Esophagus muscularis mucosa (tissue), 4 donors: Measurements from ENCODE around the gene SPEF2. TPM values are rescaled to one million over a fixed set of nuclear protein-coding genes. Genes with fewer than 3 reads are reported as not detected.

Experiments used
- DNase-seq: peaks from one replicate; pipeline ENCODE4 v3.0.0-alpha.2; 2017; ENCODE audit errors: extremely low spot score
- H3K27ac ChIP-seq, 4 donors: fragments of 200-600 bp; sonication (generic); replicated peaks in 1 of 4; 1 replicate in 3 of 4; 2 replicates in 1 of 4; pipeline ENCODE4 v1.5.1; 2016 to 2019; ENCODE audit warnings: mild to moderate bottlenecking in 1 of 4
- H3K27me3 ChIP-seq, 4 donors: fragments of 200-600 bp; sonication (generic); one replicate each; pipeline versions ENCODE4 v1.5.1 to v1.6.0; 2016 to 2019
- H3K36me3 ChIP-seq, 4 donors: fragments of 200-600 bp; sonication (generic); one replicate each; pipeline ENCODE4 v1.5.1; 2016 to 2019
- H3K4me1 ChIP-seq, 4 donors: fragments of 200-600 bp; sonication (generic); one replicate each; pipeline ENCODE4 v1.5.1; 2016 to 2019
- H3K4me3 ChIP-seq, 4 donors: fragments of 200-600 bp; sonication (generic); 1 replicate in 2 of 4; 2 replicates in 2 of 4; pipeline ENCODE4 v1.5.1; 2016 to 2019; ENCODE audit warnings: mild to moderate bottlenecking in 4 of 4, moderate library complexity in 1 of 4
- H3K9me3 ChIP-seq, 4 donors: fragments of 200-600 bp; sonication (generic); 1 replicate in 3 of 4; 2 replicates in 1 of 4; pipeline ENCODE4 v1.5.1; 2016 to 2019
- CTCF ChIP-seq, 3 experiments: fragments of 200-600 bp in 2 of 3; fragments of 450-650 bp in 1 of 3; sonication (generic) in 2 of 3; IDR thresholded peaks; one replicate each; pipeline ENCODE4 v1.5.1; 2017 to 2019; ENCODE audit warnings: antibody characterized with exemption in 3 of 3, mild to moderate bottlenecking in 2 of 3, moderate library complexity in 1 of 3
- EP300 ChIP-seq: sonication (generic); formaldehyde crosslinking; IDR thresholded peaks from one replicate; pipeline ENCODE4 v1.6.1; 2017; ENCODE audit warnings: antibody characterized with exemption
- POLR2A ChIP-seq: fragments of 450-650 bp; IDR thresholded peaks from one replicate; pipeline ENCODE4 v1.6.1; 2017; ENCODE audit warnings: antibody characterized with exemption, moderate library complexity, mild to moderate bottlenecking, low read depth
- POLR2AphosphoS5 ChIP-seq, 2 donors: sonication (generic); formaldehyde crosslinking; IDR thresholded peaks; one replicate each; pipeline ENCODE4 v1.6.1; 2017; ENCODE audit warnings: antibody characterized with exemption in 2 of 2
- WGBS: methylation state at CpG from one replicate; pipeline ENCODE4 v1.1.5; 2018; 5-methylcytosine and 5-hydroxymethylcytosine counted together
- intact Hi-C: fragments of 100-400 bp; cut with DNase I; formaldehyde crosslinking; loops from one replicate; pipeline ENCODE4 v1.15.1; 2023
- total RNA-seq, 4 donors: library from RNA; depleted of rRNA; stranded (reverse); fragments of >200 nt; gene quantifications; one replicate each; pipeline versions ENCODE4 v1.1.0 to v1.2.1, GENCODE V29; 2016

SPEF2 gene
- total RNA-seq, 4 donors from 2014 or later: 2.8 to 4.6 (median 3.1) TPM

GRCh38 chr5:35598707-35599370 is 18.8 kb upstream of the SPEF2 start:
- intact Hi-C loops: no loop called here
- no peak for DNase-seq
- no peaks in the 10 kb centered on the region for H3K9me3 ChIP-seq
- no peak for TF ChIP-seq POLR2A
- H3K4me3 ChIP-seq: no peak overlapping the region
- no peaks in the 10 kb centered on the region for H3K4me1 ChIP-seq
- no peaks in the 10 kb centered on the region for H3K36me3 ChIP-seq
- no peak overlapping the region for H3K27ac ChIP-seq
- 86% methylated on average over 2 of the region's 2 CpGs for WGBS
- no peaks in the 10 kb centered on the region for H3K27me3 ChIP-seq

- no peak for DNase-seq
- intact Hi-C loops: no loop called here
- no peak overlapping the region for H3K27ac ChIP-seq
- no peak overlapping the region for H3K4me3 ChIP-seq
- H3K9me3 ChIP-seq: peaks cover 0 to 4% (median 0%) of the 10 kb centered on the region in 4 donors
- no peaks in the 10 kb centered on the region for H3K36me3 ChIP-seq
- no peaks in the 10 kb centered on the region for H3K27me3 ChIP-seq
- H3K4me1 ChIP-seq: no peaks in the 10 kb centered on the region
- no peak for TF ChIP-seq POLR2A
- TF ChIP-seq POLR2AphosphoS5 (IDR thresholded peaks at IDR 0.05): no peak
- no peak for TF ChIP-seq CTCF (IDR thresholded peaks at IDR 0.05)
- no peak for TF ChIP-seq EP300
Measured at GRCh38 chr5:35600591-35600990, 17.1 kb upstream of the SPEF2 start.

GRCh38 chr5:35608881-35609779 is 8.5 kb upstream of the SPEF2 start:
- H3K27me3 ChIP-seq: no peaks in the 10 kb centered on the region
- H3K4me1 ChIP-seq: no peaks in the 10 kb centered on the region
- H3K36me3 ChIP-seq: no peaks in the 10 kb centered on the region
- H3K9me3 ChIP-seq: peaks cover 0 to 2% (median 0%) of the 10 kb centered on the region in 4 donors
- no peak for TF ChIP-seq POLR2AphosphoS5 (IDR thresholded peaks at IDR 0.05)
- no peak for TF ChIP-seq POLR2A
- TF ChIP-seq EP300: no peak
- TF ChIP-seq CTCF (IDR thresholded peaks at IDR 0.05): no peak
- H3K4me3 ChIP-seq: no peak overlapping the region
- no peak overlapping the region for H3K27ac ChIP-seq
- 86% methylated on average over 5 of the region's 5 CpGs for WGBS
- DNase-seq: no peak
- intact Hi-C loops: no loop called here

GRCh38 chr5:35617060-35617434 is 616 bp upstream of the SPEF2 start:
- peaks cover 0 to 19% (median 15%) of the 10 kb centered on the region in 4 donors for H3K4me1 ChIP-seq
- DNase-seq: no peak
- H3K36me3 ChIP-seq: no peaks in the 10 kb centered on the region
- H3K4me3 ChIP-seq: peak overlapping the region; percentile 74 to 91 (median 84)
- H3K27me3 ChIP-seq: no peaks in the 10 kb centered on the region
- WGBS: 50% methylated on average over 3 of the region's 3 CpGs
- no peaks in the 10 kb centered on the region for H3K9me3 ChIP-seq
- intact Hi-C loops: loop anchor here (1.0 kb wide), 1 partner anchor 309 kb away; no protein-coding TSS in a partner anchor
- H3K27ac ChIP-seq: no peak overlapping the region
- TF ChIP-seq POLR2AphosphoS5 (IDR thresholded peaks at IDR 0.05) (no peak), POLR2A (no peak), EP300 (no peak), CTCF (IDR thresholded peaks at IDR 0.05) (no peak)

GRCh38 chr5:35618304-35618636 is 607 bp downstream of the SPEF2 start:
- WGBS: 2% methylated on average over 4 of the region's 4 CpGs
- no peak for TF ChIP-seq EP300
- TF ChIP-seq POLR2AphosphoS5 (IDR thresholded peaks at IDR 0.05): no peak
- no peak for TF ChIP-seq CTCF (IDR thresholded peaks at IDR 0.05)
- no peak for TF ChIP-seq POLR2A
- peak overlapping the region in 3 of 4 donors; percentile 33 to 41 (median 39) for H3K27ac ChIP-seq

More at GRCh38 chr5:35618304-35618636, 607 bp downstream of the SPEF2 start:
- H3K4me3 ChIP-seq: peak overlapping the region; percentile 74 to 91 (median 84)
- H3K27me3 ChIP-seq: no peaks in the 10 kb centered on the region
- intact Hi-C loops: no loop called here
- DNase-seq: no peak
- no peaks in the 10 kb centered on the region for H3K36me3 ChIP-seq
- H3K4me1 ChIP-seq: peaks cover 0 to 19% (median 15%) of the 10 kb centered on the region in 4 donors
- no peaks in the 10 kb centered on the region for H3K9me3 ChIP-seq
